GM23338 (cell line): ENCODE results near the gene RBFOX1.

ENCODE experiments used
- EZH2 ChIP-seq: fragments of 200-600 bp; sonication (generic); IDR thresholded peaks from one replicate; pipeline ENCODE4 v1.8.0; 2017; ENCODE audit warnings: antibody characterized with exemption, mild to moderate bottlenecking, low read depth; ENCODE audit not compliant: unreplicated experiment
- EZH2phosphoT487 ChIP-seq: fragments of 200-600 bp; sonication (generic); IDR thresholded peaks from one replicate; pipeline ENCODE4 v1.8.1; 2018; ENCODE audit warnings: antibody characterized with exemption; ENCODE audit not compliant: unreplicated experiment
- JUNB ChIP-seq: IDR thresholded peaks from one replicate; pipeline ENCODE4 v1.6.1; 2016; ENCODE audit warnings: antibody characterized with exemption; ENCODE audit not compliant: unreplicated experiment
- NANOG ChIP-seq: IDR thresholded peaks from 2 replicates; pipeline ENCODE4 v1.6.1; 2016; ENCODE audit warnings: antibody characterized with exemption, borderline replicate concordance
- POLR2AphosphoS5 ChIP-seq: IDR thresholded peaks from 2 replicates; pipeline ENCODE4 v1.6.1; 2016; ENCODE audit warnings: antibody characterized with exemption, low read depth
- ZNF114 ChIP-seq: fragments of 250-450 bp; sonication (Bioruptor Pico); IDR thresholded peaks from 2 replicates; pipeline ENCODE4 v1.5.0; 2020; ENCODE audit warnings: mild to moderate bottlenecking, moderate library complexity
- TF ChIP-seq, protein P1 (sequence below), 2 experiments: fragments of 200-600 bp in 1 of 2; sonication (generic) in 1 of 2; conservative IDR thresholded peaks; 2 replicates each; pipeline versions ENCODE4 v1.5.1 to v1.6.1; 2016 to 2017; ENCODE audit warnings: antibody characterized with exemption in 2 of 2, low read depth in 2 of 2, mild to moderate bottlenecking in 2 of 2, moderate library complexity in 1 of 2
- TF ChIP-seq, protein P2 (sequence below): IDR thresholded peaks from one replicate; pipeline ENCODE4 v1.6.1; 2018; ENCODE audit warnings: antibody characterized with exemption; ENCODE audit not compliant: unreplicated experiment

DNA sequence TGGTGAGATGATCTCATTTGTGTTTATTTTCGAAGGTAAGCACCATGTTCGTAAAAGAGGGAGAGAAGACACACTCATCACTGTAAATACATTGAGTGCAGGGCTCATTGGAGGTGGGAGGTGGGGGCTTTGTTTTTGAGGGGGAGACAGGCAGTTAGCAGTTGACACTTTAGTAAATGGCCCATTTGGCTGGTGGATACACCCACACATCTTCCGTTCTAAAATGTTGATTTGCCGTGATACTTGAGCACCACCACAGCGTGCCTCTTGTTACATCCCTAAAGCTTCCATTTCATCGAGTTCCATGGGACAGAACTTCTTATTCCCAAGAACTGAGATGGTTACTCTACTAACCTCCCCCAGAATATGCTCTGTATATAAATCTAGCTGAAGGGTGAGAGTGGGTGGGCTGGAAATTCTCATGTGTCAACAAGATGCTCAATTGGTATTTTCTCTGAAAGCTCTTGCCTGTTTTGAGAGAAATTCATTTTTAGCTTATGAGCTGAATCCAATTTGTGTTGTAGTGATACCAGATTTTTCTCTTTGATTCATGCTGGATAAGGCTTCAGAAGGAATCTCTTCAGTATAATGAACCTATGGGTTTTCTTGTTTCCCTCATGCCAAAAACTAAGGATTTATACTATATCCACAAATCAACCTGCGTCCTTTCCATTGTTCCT lies 314.3 kb downstream of the RBFOX1 start:
- TF ChIP-seq POLR2AphosphoS5 (no peak), EZH2phosphoT487 (no peak), JUNB (no peak), ZNF114 (CRISPR knock-in tag) (no peak), NANOG (no peak), EZH2 (no peak)
- TF ChIP-seq, protein P1, sequence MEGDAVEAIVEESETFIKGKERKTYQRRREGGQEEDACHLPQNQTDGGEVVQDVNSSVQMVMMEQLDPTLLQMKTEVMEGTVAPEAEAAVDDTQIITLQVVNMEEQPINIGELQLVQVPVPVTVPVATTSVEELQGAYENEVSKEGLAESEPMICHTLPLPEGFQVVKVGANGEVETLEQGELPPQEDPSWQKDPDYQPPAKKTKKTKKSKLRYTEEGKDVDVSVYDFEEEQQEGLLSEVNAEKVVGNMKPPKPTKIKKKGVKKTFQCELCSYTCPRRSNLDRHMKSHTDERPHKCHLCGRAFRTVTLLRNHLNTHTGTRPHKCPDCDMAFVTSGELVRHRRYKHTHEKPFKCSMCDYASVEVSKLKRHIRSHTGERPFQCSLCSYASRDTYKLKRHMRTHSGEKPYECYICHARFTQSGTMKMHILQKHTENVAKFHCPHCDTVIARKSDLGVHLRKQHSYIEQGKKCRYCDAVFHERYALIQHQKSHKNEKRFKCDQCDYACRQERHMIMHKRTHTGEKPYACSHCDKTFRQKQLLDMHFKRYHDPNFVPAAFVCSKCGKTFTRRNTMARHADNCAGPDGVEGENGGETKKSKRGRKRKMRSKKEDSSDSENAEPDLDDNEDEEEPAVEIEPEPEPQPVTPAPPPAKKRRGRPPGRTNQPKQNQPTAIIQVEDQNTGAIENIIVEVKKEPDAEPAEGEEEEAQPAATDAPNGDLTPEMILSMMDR (conservative IDR thresholded peaks at IDR 0.05; ENCODE audit: low read depth in 2 of 2), result no peak
- TF ChIP-seq, protein P2, sequence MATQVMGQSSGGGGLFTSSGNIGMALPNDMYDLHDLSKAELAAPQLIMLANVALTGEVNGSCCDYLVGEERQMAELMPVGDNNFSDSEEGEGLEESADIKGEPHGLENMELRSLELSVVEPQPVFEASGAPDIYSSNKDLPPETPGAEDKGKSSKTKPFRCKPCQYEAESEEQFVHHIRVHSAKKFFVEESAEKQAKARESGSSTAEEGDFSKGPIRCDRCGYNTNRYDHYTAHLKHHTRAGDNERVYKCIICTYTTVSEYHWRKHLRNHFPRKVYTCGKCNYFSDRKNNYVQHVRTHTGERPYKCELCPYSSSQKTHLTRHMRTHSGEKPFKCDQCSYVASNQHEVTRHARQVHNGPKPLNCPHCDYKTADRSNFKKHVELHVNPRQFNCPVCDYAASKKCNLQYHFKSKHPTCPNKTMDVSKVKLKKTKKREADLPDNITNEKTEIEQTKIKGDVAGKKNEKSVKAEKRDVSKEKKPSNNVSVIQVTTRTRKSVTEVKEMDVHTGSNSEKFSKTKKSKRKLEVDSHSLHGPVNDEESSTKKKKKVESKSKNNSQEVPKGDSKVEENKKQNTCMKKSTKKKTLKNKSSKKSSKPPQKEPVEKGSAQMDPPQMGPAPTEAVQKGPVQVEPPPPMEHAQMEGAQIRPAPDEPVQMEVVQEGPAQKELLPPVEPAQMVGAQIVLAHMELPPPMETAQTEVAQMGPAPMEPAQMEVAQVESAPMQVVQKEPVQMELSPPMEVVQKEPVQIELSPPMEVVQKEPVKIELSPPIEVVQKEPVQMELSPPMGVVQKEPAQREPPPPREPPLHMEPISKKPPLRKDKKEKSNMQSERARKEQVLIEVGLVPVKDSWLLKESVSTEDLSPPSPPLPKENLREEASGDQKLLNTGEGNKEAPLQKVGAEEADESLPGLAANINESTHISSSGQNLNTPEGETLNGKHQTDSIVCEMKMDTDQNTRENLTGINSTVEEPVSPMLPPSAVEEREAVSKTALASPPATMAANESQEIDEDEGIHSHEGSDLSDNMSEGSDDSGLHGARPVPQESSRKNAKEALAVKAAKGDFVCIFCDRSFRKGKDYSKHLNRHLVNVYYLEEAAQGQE, result no peak
